ENCODE results near the gene GNA14. TPM values are rescaled to one million over a fixed set of nuclear protein-coding genes. Genes with fewer than 3 reads are reported as not detected.

Gene GNA14
- total RNA-seq, 1 experiment from 2014 or later = 0.37 TPM

DNA sequence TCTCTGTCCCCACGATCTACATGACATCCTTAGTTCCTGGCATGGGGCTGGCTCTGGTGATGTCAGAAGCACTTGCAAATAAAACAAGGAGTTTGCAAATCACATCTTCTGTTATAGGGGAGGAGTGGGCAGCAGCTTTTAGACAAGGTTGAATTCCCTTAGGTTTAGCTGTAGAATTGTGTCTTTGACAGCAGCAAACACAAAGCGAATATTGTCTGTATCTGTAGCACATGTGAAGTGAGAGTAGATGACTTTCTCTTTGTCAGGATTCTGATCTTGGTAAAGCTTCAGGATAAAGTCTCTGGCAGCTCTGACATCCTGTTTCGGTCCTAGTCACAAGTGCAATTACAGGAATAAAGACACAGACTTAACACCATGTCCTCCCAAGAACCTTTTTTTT lies 224.3 kb downstream of the GNA14 start:
- no peaks in the 10 kb centered on the region; a peak in 2 of 7 replicates for H3K36me3 Mint-ChIP-seq (ENCODE audit: insufficient read depth in 1 of 3, low read depth in 3 of 3)
- Histone ChIP-seq H2BK12ac (ENCODE audit: insufficient read length, low read depth, low read length) (no peak overlapping the region), H3K4ac (ENCODE audit: low read depth, low read length) (no peak overlapping the region), H2AK5ac (ENCODE audit: insufficient read length, low read length) (no peak overlapping the region), H3K4me2 (ENCODE audit: insufficient read depth, insufficient read length, low read length) (no peak overlapping the region), H2BK15ac (ENCODE audit: low read depth, low read length) (no peak overlapping the region), H3K4me1 (ENCODE audit: insufficient read depth, low read length) (no peaks in the 10 kb centered on the region), H3K14ac (ENCODE audit: insufficient read depth, low read length) (no peak overlapping the region), H3K56ac (ENCODE audit: insufficient read length, low read depth, low read length) (no peak overlapping the region), H4K8ac (replicated peaks; ENCODE audit: insufficient read length, low read depth, low read length) (no peak overlapping the region), H3K9me3 (ENCODE audit: control insufficient read depth, low read depth, low read length) (no peaks in the 10 kb centered on the region), H2BK120ac (ENCODE audit: low read depth, low read length, poor library complexity, severe bottlenecking) (no peak overlapping the region), H4K91ac (ENCODE audit: insufficient read length, low read depth, low read length) (no peak overlapping the region), H3K9ac (ENCODE audit: extremely low read depth, insufficient read length, low read length) (no peak overlapping the region), H3K27ac (ENCODE audit: insufficient read length, low read depth, low read length) (no peak overlapping the region), H2BK5ac (ENCODE audit: insufficient read length, low read length) (no peak overlapping the region), H3K18ac (ENCODE audit: insufficient read length, low read depth, low read length) (no peak overlapping the region), H4K20me1 (ENCODE audit: control insufficient read depth, insufficient read depth, insufficient read length) (no peaks in the 10 kb centered on the region), H3T11ph (ENCODE audit: low read length) (no peak overlapping the region), H3K23me2 (ENCODE audit: insufficient read length, low read depth, low read length, poor library complexity, severe bottlenecking) (no peaks in the 10 kb centered on the region), H3K79me2 (ENCODE audit: insufficient read depth, low read length) (no peaks in the 10 kb centered on the region), H2BK20ac (ENCODE audit: low read depth, low read length, poor library complexity, severe bottlenecking) (no peak overlapping the region), H2AFZ (ENCODE audit: low read length) (no peak overlapping the region), H3K23ac (ENCODE audit: insufficient read length, low read depth, low read length) (no peak overlapping the region), H3K79me1 (ENCODE audit: insufficient read depth, low read depth, low read length, poor library complexity, severe bottlenecking) (no peaks in the 10 kb centered on the region), H3K27me3 (ENCODE audit: insufficient read depth, low read length) (no peaks in the 10 kb centered on the region), H4K5ac (ENCODE audit: insufficient read length, low read depth, low read length) (no peak overlapping the region)
- no peak for DNase-seq
- H3K27ac Mint-ChIP-seq = no peak overlapping the region; a peak in 1 of 7 replicates
- H3K27me3 Mint-ChIP-seq (ENCODE audit: low read depth) = no peaks in the 10 kb centered on the region
- H3K9me3 Mint-ChIP-seq = no peaks in the 10 kb centered on the region; a peak in 1 of 5 replicates
- TF ChIP-seq, protein P1, sequence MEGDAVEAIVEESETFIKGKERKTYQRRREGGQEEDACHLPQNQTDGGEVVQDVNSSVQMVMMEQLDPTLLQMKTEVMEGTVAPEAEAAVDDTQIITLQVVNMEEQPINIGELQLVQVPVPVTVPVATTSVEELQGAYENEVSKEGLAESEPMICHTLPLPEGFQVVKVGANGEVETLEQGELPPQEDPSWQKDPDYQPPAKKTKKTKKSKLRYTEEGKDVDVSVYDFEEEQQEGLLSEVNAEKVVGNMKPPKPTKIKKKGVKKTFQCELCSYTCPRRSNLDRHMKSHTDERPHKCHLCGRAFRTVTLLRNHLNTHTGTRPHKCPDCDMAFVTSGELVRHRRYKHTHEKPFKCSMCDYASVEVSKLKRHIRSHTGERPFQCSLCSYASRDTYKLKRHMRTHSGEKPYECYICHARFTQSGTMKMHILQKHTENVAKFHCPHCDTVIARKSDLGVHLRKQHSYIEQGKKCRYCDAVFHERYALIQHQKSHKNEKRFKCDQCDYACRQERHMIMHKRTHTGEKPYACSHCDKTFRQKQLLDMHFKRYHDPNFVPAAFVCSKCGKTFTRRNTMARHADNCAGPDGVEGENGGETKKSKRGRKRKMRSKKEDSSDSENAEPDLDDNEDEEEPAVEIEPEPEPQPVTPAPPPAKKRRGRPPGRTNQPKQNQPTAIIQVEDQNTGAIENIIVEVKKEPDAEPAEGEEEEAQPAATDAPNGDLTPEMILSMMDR (conservative IDR thresholded peaks at IDR 0.05) = no peak
- WGBS (ENCODE audit: extremely low coverage, insufficient read length, low lambda C conversion rate) = no CpG with 5 or more reads among the region's 3 CpGs
- no peak overlapping the region for H3K4me3 Mint-ChIP-seq
- no peaks in the 10 kb centered on the region; a peak in 1 of 4 replicates for H3K4me1 Mint-ChIP-seq
